Activated effector memory CD4-positive, alpha-beta T cell treated with anti-CD3 and anti-CD28 coated beads, Interleukin-2, amount 50 U/mL, for 16 hours (primary cell): ENCODE results near the gene STX1B.
"Not testable (repeated sequence)": the region's sequence is repeated elsewhere in the genome, so short reads cannot be mapped to it uniquely, and the experiment has no call there.

Experiments
- DNase-seq: peaks from one replicate; pipeline ENCODE4 v3.0.0-alpha.2; 2020

STX1B gene

GRCh38 chr16:30948667-30949649 is 61.5 kb downstream of the STX1B start, which contains the start of gene ORAI3:
Gene ORAI3 (plus strand): TSS chr16:30949068. CDS start chr16:30949290, 222 bp downstream.
- DNase-seq, result peak; percentile 80

- no peak for DNase-seq
These were observed 62.4 kb downstream of the STX1B start for GRCh38 chr16:30947859-30948666.

DNA sequence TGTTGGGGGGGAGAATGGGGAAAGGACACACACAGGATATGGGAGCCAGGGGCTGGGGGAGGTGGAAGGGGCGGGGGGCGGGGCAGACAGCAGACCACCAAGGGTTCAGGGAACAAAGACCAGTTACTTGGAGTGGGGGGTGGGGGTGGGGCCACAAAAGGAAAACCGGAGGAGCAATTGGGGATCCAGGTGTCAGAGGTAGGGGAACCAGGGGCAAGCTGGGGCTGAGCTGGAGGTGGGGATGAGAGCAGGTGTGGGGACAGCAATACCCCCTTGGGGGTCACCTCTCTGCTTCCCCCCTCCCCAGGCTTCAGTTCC is 62.9 kb downstream of the STX1B start:
- DNase-seq, result no peak

DNA sequence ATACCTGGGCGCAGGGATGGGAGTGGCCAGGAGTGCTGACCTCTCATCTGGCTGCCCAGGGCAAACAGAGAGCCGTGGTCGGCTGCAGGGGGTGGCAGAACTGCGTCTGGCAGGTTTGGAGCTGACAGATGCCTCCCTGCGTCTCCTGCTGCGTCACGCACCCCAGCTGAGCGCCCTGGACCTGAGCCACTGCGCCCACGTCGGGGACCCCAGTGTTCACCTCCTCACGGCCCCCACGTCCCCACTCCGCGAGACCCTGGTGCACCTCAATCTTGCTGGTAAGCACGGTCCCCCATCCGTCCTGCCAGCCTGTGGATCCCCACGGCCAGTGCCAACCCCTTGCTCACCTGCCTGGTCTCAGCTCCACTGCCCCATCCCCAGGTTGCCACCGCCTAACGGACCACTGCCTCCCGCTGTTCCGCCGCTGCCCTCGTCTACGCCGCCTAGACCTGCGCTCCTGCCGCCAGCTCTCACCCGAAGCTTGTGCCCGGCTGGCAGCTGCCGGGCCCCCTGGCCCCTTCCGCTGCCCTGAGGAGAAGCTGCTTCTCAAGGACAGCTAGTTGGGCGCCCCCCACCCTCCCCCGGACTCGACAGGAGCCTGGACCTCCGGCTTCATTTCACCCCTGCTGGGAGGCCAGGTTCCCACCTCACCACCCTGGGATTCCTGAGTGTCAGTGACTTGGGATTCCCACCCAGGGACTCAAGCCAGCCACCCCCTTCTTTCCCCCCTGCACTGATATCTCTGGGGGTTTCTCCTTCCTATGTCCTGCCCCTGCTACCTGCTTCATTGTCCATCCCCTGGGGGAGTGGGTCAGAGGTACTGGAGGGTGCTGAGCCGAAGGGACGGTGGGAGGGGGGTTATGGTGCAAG is 63.5 kb downstream of the STX1B start:
- no peak for DNase-seq

GRCh38 chr16:30944352-30944751 is 66.1 kb downstream of the STX1B start:
- no peak for DNase-seq

- DNase-seq, result no peak
These were observed 68.0 kb downstream of the STX1B start for GRCh38 chr16:30942426-30942806.

DNA sequence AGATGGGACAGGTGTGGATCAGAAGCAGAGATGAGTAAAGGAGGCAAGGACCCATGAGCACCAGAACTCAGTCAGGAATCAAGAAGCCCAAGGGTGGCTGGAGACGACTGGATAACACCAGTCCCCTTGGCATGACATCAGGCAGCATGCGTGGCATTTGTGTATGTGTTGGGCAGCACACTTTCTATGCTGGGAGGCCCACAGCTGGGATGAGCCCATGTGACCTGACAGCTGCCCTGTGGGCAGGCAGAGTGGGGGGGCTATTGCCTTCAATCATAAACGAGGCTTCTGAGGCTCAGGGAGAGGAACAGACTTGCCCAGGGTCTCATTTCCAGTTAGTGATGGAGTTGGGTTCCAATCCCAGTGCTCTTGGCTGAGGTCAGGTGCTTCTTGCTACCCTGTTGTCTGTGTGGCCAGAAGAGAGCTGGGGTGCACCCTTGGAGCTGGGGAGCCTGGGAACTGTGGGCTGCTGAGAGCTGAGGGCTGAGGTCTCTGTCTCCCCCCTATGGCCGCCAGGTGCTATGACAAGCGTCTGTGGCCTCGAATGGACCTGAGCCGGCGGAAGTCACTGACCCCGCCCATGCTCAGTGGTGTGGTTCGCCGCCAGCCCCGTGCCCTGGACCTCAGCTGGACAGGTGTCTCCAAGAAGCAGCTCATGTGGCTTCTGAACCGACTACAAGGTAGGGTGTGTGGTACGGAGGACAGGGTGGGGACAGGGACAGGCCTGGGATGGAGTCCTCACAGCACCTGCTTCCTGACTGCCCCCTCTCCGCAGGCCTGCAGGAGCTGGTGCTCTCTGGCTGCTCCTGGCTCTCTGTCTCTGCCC is 68.6 kb downstream of the STX1B start:
- DNase-seq, result peak; percentile 87

DNA sequence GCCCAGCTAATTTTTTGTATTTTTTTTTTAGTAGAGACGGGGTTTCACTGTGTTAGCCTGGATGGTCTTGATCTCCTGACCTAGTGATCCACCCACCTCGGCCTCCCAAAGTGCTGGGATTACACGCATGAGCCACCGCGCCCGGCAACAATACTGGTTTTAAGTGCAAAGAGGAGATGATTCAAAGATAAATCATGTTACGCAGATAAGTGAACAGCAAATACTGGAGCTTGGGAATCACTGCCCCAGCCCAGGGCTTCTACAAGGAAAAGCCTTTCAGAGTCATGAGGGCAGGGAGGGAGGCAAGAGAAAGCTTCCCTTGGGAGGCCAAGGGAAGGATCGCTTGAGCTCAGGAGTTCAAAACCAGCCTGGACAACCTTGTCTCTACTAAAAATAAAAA is 70.9 kb downstream of the STX1B start:
- not testable (repeated sequence) for DNase-seq
